Liver (tissue), 9 donors: ENCODE data around the gene CMTM7. TPM values are rescaled to one million over a fixed set of nuclear protein-coding genes. Genes with fewer than 3 reads are reported as not detected.

ENCODE experiments used
- DNase-seq: peaks from one replicate; pipeline ENCODE4 v3.0.0-alpha.2; 2017; ENCODE audit warnings: low spot score
- H3K27ac ChIP-seq, 2 donors: one replicate each; pipeline ENCODE4 v1.7.0; 2013; ENCODE audit warnings: inconsistent platforms in 2 of 2, low read length in 2 of 2, control low read depth in 1 of 2, low read depth in 1 of 2, mild to moderate bottlenecking in 1 of 2
- H3K27me3 ChIP-seq, 4 donors: one replicate each; pipeline versions ENCODE4 v1.6.1 to v1.7.0; 2013; ENCODE audit warnings: low read length in 3 of 4, inconsistent platforms in 1 of 4, mild to moderate bottlenecking in 1 of 4, moderate library complexity in 1 of 4; ENCODE audit not compliant: control insufficient read depth in 4 of 4, insufficient read depth in 4 of 4
- H3K36me3 ChIP-seq, 4 donors: one replicate each; pipeline versions ENCODE4 v1.6.1 to v1.7.0; 2013; ENCODE audit warnings: low read length in 3 of 4, mild to moderate bottlenecking in 3 of 4, low read depth in 1 of 4, moderate library complexity in 1 of 4; ENCODE audit not compliant: control insufficient read depth in 4 of 4, insufficient read depth in 3 of 4
- H3K4me1 ChIP-seq, 4 donors: one replicate each; pipeline versions ENCODE4 v1.6.1 to v1.7.0; 2013; ENCODE audit warnings: low read length in 3 of 4, mild to moderate bottlenecking in 3 of 4, moderate library complexity in 1 of 4; ENCODE audit not compliant: control insufficient read depth in 4 of 4, insufficient read depth in 4 of 4
- H3K4me3 ChIP-seq, 3 donors: one replicate each; pipeline versions ENCODE4 v1.6.1 to v1.7.0; 2013; ENCODE audit warnings: low read length in 3 of 3, control low read depth in 1 of 3, low read depth in 1 of 3, mild to moderate bottlenecking in 1 of 3
- H3K9ac ChIP-seq, 2 donors: one replicate each; pipeline ENCODE4 v1.7.0; 2013; ENCODE audit warnings: low read length in 2 of 2, mild to moderate bottlenecking in 2 of 2, moderate library complexity in 2 of 2, control low read depth in 1 of 2, low read depth in 1 of 2
- H3K9me3 ChIP-seq, 4 donors: one replicate each; pipeline versions ENCODE4 v1.6.1 to v1.7.0; 2013; ENCODE audit warnings: low read length in 3 of 4; ENCODE audit not compliant: control insufficient read depth in 4 of 4
- EGR1 ChIP-seq, 2 donors: IDR thresholded peaks; 2 replicates each; pipeline ENCODE4 v1.6.1; 2016 to 2018; ENCODE audit warnings: antibody characterized with exemption in 2 of 2, low read depth in 2 of 2
- FOXA1 ChIP-seq: IDR thresholded peaks from 2 replicates; pipeline ENCODE4 v1.6.1; 2016; ENCODE audit warnings: antibody characterized with exemption
- FOXA2 ChIP-seq: IDR thresholded peaks from 2 replicates; pipeline ENCODE4 v1.6.1; 2016; ENCODE audit warnings: antibody characterized with exemption
- GABPA ChIP-seq, 2 donors: IDR thresholded peaks in 1 of 2; conservative IDR thresholded peaks in 1 of 2; 2 replicates each; pipeline ENCODE4 v1.6.1; 2016; ENCODE audit warnings: antibody characterized with exemption in 2 of 2, mild to moderate bottlenecking in 1 of 2, moderate library complexity in 1 of 2
- HNF4G ChIP-seq: IDR thresholded peaks from 2 replicates; pipeline ENCODE4 v1.6.1; 2016; ENCODE audit warnings: antibody characterized with exemption
- JUND ChIP-seq, 2 donors: IDR thresholded peaks; 2 replicates each; pipeline ENCODE4 v1.6.1; 2016; ENCODE audit warnings: antibody characterized with exemption in 2 of 2
- NR2F2 ChIP-seq: IDR thresholded peaks from 2 replicates; pipeline ENCODE4 v1.6.1; 2016; ENCODE audit warnings: antibody characterized with exemption
- RAD21 ChIP-seq, 2 donors: IDR thresholded peaks; 2 replicates each; pipeline ENCODE4 v1.6.1; 2016; ENCODE audit warnings: antibody characterized with exemption in 2 of 2, mild to moderate bottlenecking in 2 of 2
- RXRA ChIP-seq, 2 donors: IDR thresholded peaks; 2 replicates each; pipeline ENCODE4 v1.6.1; 2017 to 2018; ENCODE audit warnings: antibody characterized with exemption in 2 of 2, mild to moderate bottlenecking in 1 of 2
- SP1 ChIP-seq: IDR thresholded peaks from 2 replicates; pipeline ENCODE4 v1.6.1; 2018; ENCODE audit warnings: antibody characterized with exemption, mild to moderate bottlenecking
- TAF1 ChIP-seq: conservative IDR thresholded peaks from 2 replicates; pipeline ENCODE4 v1.6.1; 2016; ENCODE audit warnings: antibody characterized with exemption, mild to moderate bottlenecking
- YY1 ChIP-seq: IDR thresholded peaks from 2 replicates; pipeline ENCODE4 v1.6.1; 2016; ENCODE audit warnings: antibody characterized with exemption, mild to moderate bottlenecking
- WGBS: extraction: QIAGEN DNeasy Blood & Tissue Kit; methylation state at CpG from one replicate; pipeline ENCODE4 v1.1.7; 2013; 5-methylcytosine and 5-hydroxymethylcytosine counted together
- polyA plus RNA-seq, 2 donors: library from polyadenylated mRNA; stranded (reverse) in 1 of 2; unstranded in 1 of 2; fragments of 200-250 nt in 1 of 2; fragments of >200 nt in 1 of 2; fragmentation: Nextera tagmentation in 1 of 2; extraction: Ambion mirVana in 1 of 2; gene quantifications; one replicate each; pipeline versions ENCODE4 v1.2.1 to v1.2.3, GENCODE V29; 2013 to 2015
- total RNA-seq, 2 donors: library from RNA; depleted of rRNA; stranded (reverse); fragments of >200 nt; gene quantifications; one replicate each; pipeline ENCODE4 v1.2.3, GENCODE V29; 2014
- TF ChIP-seq, protein P1 (sequence below): IDR thresholded peaks from 2 replicates; pipeline ENCODE4 v1.6.1; 2016; ENCODE audit warnings: antibody characterized with exemption
- TF ChIP-seq, protein P2 (sequence below): IDR thresholded peaks from 2 replicates; pipeline ENCODE4 v1.6.1; 2016; ENCODE audit warnings: antibody characterized with exemption
- TF ChIP-seq, protein P3 (sequence below): IDR thresholded peaks from 2 replicates; pipeline ENCODE4 v1.6.1; 2016; ENCODE audit warnings: antibody characterized with exemption
- TF ChIP-seq, protein P4 (sequence below): IDR thresholded peaks from 2 replicates; pipeline ENCODE4 v1.6.1; 2016; ENCODE audit warnings: antibody characterized with exemption, mild to moderate bottlenecking
- donor health status: healthy.
- donor health status: healthy.
- donor health status: healthy.
- donor health status: healthy.
- donor health status: healthy.

Gene CMTM7
- total and polyA plus RNA-seq, 4 donors = 3.6 to 20.3 (median 4.1) TPM

DNA sequence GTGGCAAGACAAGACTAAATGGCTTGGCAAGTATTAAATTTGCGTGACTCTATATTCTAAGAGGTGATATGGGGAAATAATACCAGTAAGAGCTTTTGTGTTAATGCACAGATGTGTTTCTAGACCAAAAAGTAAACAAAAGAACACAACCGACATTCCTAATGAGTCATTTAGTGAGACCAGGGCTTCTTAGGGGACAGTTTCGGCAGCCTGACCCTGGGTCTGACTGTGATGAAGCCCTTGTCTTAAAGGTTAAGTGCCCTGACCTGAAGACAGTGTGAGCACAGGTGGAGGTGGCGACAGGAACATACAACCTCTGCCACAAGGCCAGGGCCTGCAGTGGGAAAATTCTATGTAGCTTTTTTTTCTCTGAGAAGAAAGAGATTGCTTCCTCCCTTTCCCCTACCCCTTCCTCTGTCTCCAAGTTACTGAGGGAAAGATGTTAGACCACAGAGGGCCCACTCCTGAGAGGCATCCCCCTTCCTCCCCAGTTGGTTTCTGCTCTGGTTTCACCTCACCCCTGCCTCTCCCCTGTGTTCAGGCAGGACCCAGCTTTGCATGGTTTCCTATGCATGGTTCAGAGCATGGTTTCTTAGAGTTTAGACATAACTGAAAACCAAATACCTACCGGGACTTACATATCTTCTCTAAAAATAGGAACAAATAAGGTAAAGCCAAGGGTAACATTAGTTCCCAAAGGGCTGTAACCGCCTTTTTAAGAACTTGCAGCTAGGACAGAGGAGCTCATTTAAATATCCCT, 24.8 kb upstream of the CMTM7 start:
- no peaks in the 10 kb centered on the region for H3K27me3 ChIP-seq
- WGBS = 94% methylated on average over 6 of the region's 6 CpGs
- H3K9me3 ChIP-seq = no peaks in the 10 kb centered on the region
- H3K4me1 ChIP-seq = no peaks in the 10 kb centered on the region
- TF ChIP-seq SP1 = no peak
- no peak for TF ChIP-seq TAF1
- no peak for TF ChIP-seq RXRA (IDR thresholded peaks at IDR 0.05)
- TF ChIP-seq NR2F2 = no peak
- TF ChIP-seq FOXA2 = no peak
- TF ChIP-seq YY1 = no peak
- no peak for TF ChIP-seq HNF4G
- no peak for TF ChIP-seq GABPA (IDR thresholded peaks at IDR 0.05 in 1 of 2, conservative IDR thresholded peaks at IDR 0.05 in 1 of 2)
- H3K36me3 ChIP-seq = peaks cover 0 to 13% (median 3%) of the 10 kb centered on the region in 4 donors
- no peak overlapping the region for H3K9ac ChIP-seq
- no peak for DNase-seq
- no peak overlapping the region for H3K4me3 ChIP-seq
- H3K27ac ChIP-seq = no peak overlapping the region

DNA sequence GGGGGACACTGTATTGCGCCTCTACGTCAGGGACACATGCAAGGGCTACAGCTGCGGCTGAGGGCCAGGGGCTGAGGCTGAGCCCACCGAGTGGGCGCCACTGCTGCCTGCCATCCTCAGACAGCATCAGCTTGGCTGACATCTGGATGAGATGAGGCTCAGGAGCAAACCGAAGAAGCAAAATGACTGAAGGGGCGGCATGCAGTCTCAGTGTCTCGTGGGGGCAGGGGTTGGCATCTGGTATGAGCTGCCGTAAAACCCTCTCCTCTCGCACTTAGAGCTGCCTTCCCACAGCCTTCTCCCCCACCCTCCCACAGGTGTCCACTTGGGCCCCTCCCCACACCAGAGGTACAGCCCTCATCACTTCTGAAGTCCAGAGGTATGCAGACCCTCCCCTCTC, 24.2 kb upstream of the CMTM7 start:
- TF ChIP-seq, protein P1, sequence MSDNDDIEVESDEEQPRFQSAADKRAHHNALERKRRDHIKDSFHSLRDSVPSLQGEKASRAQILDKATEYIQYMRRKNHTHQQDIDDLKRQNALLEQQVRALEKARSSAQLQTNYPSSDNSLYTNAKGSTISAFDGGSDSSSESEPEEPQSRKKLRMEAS = no peak
- TF ChIP-seq RAD21 (IDR thresholded peaks at IDR 0.05) (no peak), SP1 (no peak), FOXA1 (no peak), HNF4G (no peak), RXRA (IDR thresholded peaks at IDR 0.05) (no peak), TAF1 (no peak), JUND (IDR thresholded peaks at IDR 0.05) (no peak), EGR1 (IDR thresholded peaks at IDR 0.05; ENCODE audit: low read depth in 2 of 2) (no peak)
- TF ChIP-seq, protein P2, sequence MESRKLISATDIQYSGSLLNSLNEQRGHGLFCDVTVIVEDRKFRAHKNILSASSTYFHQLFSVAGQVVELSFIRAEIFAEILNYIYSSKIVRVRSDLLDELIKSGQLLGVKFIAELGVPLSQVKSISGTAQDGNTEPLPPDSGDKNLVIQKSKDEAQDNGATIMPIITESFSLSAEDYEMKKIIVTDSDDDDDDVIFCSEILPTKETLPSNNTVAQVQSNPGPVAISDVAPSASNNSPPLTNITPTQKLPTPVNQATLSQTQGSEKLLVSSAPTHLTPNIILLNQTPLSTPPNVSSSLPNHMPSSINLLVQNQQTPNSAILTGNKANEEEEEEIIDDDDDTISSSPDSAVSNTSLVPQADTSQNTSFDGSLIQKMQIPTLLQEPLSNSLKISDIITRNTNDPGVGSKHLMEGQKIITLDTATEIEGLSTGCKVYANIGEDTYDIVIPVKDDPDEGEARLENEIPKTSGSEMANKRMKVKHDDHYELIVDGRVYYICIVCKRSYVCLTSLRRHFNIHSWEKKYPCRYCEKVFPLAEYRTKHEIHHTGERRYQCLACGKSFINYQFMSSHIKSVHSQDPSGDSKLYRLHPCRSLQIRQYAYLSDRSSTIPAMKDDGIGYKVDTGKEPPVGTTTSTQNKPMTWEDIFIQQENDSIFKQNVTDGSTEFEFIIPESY = no peak
- TF ChIP-seq, protein P3, sequence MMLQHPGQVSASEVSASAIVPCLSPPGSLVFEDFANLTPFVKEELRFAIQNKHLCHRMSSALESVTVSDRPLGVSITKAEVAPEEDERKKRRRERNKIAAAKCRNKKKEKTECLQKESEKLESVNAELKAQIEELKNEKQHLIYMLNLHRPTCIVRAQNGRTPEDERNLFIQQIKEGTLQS = no peak
- TF ChIP-seq, protein P4, sequence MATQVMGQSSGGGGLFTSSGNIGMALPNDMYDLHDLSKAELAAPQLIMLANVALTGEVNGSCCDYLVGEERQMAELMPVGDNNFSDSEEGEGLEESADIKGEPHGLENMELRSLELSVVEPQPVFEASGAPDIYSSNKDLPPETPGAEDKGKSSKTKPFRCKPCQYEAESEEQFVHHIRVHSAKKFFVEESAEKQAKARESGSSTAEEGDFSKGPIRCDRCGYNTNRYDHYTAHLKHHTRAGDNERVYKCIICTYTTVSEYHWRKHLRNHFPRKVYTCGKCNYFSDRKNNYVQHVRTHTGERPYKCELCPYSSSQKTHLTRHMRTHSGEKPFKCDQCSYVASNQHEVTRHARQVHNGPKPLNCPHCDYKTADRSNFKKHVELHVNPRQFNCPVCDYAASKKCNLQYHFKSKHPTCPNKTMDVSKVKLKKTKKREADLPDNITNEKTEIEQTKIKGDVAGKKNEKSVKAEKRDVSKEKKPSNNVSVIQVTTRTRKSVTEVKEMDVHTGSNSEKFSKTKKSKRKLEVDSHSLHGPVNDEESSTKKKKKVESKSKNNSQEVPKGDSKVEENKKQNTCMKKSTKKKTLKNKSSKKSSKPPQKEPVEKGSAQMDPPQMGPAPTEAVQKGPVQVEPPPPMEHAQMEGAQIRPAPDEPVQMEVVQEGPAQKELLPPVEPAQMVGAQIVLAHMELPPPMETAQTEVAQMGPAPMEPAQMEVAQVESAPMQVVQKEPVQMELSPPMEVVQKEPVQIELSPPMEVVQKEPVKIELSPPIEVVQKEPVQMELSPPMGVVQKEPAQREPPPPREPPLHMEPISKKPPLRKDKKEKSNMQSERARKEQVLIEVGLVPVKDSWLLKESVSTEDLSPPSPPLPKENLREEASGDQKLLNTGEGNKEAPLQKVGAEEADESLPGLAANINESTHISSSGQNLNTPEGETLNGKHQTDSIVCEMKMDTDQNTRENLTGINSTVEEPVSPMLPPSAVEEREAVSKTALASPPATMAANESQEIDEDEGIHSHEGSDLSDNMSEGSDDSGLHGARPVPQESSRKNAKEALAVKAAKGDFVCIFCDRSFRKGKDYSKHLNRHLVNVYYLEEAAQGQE = no peak
- H3K27ac ChIP-seq = no peak overlapping the region
- no peak overlapping the region for H3K4me3 ChIP-seq
- no peaks in the 10 kb centered on the region for H3K9me3 ChIP-seq
- no peaks in the 10 kb centered on the region for H3K4me1 ChIP-seq
- peaks cover 0 to 15% (median 3%) of the 10 kb centered on the region in 4 donors for H3K36me3 ChIP-seq
- H3K9ac ChIP-seq = no peak overlapping the region
- WGBS = 96% methylated on average over 10 of the region's 10 CpGs
- DNase-seq = no peak
- H3K27me3 ChIP-seq = no peaks in the 10 kb centered on the region
